Measurements from ENCODE around the gene ABCC3.
"Not testable (repeated sequence)": the region's sequence is repeated elsewhere in the genome, so short reads cannot be mapped to it uniquely, and the experiment has no call there.

The ABCC3 gene

DNA sequence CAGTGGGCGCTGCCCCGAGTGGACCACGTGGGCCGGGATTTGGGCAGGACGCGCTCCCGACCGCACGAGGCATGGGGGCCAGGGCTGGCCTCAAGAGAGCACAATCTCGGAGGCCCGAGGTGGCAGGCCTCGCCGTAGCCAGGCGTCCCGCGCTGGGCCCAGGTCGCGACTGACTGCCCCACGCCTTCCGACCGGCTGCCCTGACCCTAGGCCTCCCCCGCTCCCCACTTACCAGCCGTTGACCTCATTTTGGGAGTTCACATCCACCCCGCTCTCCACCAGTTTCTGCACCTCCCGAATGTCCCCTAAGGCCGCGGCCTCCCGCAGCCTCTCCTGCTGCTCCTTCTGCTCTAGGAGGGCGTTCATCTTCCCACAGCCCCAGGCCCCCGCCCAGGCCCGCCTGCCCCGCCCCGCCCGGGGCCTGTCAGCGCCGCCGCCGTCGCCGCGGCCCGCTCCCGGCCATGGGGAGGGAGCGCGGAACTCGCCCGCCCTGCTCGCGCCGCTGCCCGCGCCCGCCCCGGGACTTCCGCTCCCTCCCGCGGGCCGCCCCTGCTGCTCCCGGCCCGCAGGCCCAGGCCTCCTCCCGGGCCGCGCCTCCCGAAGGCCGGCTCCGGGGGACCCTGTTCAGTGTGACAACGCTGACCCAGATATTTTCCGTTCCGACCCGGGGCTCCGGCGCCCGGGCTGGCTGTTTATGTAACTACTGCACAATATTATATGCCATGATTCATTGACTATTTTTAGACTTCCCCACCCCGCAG, 72.8 kb downstream of the ABCC3 start, which contains the start of gene ANKRD40:
ANKRD40 (minus strand) TSS at position 626 of the 761 bp plus-strand sequence; CDS start at position 366, 260 bp downstream.
- peak; percentile 84 for DNase-seq (ENCODE audit: low read depth)

DNA sequence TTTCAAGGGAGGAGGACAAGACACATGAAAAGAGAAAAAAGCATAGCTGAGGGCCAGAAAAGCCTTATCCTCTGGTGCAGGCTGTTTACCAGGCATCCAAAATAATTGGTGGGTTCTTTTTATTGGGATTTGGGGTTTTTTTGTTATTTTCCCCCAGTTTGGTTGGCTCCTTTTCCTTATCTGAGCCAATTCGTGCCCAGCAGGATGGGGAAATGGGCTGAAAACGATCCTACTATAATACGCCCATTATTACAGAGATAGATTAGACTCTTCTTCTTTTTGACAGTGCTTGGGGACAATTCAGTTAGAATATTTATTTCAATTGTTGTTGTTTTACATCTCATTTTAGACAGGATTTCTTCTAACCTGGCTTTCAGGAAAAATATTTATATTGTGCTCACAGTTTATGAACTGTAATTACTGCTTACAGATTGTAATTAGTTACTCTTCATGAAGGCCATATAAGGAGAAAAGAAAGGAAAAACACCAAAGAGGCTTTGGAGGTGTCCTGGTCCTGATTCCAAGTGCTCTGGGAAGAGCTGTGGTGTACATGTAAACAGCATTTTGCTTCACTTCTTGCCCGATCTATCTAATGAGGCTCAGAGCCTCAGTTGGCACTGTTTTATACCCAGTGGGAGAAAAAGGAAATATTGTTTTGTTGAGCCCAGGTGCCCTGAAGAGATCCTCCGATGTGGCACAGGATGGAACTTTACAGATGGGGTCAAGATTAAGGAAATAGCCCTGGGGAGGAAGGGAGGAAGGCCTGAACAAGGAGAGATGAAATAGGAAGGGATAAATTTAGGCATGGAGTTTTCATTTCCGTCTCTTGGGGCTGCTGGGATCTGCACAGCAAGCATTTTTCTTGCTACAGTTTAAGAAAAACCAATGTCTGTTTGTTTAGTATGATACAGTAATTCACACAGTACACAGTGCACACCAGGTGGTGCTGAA, 73.6 kb downstream of the ABCC3 start:
- no peak for DNase-seq (ENCODE audit: low read depth)

DNA sequence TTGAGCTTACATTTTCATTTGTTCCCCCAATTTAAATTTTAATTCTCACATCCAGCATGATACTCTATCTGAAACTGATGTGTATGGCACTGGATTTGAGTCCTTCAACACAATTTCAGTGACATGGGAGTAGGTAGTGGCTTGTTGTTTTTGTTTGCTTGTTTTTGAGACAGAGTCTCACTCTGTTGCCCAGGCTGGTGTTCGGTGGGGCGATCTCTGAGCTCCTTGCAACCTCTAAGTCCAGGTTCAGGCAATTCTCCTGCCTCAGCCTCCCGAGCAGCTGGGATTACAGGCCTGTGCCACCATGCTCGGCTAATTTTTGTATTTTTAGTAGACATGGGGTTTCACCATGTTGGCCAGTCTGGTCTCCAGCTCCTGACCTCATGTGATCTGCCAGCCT, 74.4 kb downstream of the ABCC3 start:
- DNase-seq (ENCODE audit: low read depth) = not testable (repeated sequence)

DNA sequence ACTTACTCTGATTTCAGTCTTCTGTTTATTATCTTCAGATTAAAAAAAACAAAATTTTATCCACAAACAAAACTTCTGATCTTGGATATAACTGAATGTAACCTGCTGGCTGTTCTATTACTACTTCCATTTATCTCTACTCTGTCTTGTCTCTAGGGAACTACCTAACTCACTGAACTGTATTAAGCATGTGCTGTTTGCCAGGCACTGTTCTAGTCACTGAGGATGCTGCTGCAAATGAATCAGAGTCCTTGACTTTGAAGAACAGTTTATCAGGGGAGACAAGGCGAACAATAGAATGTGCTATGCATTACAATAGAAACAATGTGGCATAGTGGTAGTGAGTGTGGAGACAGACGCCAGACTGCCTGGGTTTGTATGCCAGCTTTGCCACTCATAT, 75.3 kb downstream of the ABCC3 start:
- DNase-seq (ENCODE audit: low read depth) = no peak

DNA sequence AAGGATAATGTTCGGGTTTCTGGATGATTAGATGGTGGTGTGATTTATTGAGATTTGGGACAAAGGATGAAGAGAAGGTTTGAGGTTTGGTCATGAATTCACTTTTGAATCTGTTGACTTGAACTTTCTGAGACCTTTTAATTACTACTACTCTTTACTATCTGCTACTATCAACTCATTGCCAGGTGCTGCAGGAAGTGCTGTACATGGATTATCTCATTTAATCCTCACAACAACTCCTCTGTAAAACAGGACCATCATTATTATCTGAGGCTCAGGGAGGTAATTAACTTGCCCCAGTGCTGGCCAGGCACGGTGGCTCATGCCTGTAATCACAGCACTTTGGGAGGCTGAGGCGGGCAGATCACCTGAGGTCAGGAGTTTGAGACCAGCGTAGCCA, 76.0 kb downstream of the ABCC3 start:
- DNase-seq (ENCODE audit: low read depth) = no peak

DNA sequence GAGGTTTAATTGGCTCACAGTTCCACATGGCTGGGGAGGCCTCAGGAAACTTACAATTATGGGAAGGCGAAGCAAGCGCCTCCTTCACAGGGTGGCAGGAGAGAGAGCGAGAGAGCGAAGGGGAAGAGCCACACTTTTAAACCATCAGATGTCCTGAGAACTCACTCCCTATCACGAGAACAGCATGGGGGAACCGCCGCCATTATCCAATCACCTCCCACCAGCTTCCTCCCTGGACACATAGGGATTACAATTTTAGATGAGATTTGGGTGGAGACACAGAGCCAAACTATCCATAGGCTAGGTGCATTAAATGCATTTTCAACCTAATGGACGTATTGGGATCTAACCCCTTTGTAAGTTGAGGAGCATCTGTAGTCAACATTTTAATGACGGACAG, 78.0 kb downstream of the ABCC3 start:
- DNase-seq (ENCODE audit: low read depth) = no peak

DNA sequence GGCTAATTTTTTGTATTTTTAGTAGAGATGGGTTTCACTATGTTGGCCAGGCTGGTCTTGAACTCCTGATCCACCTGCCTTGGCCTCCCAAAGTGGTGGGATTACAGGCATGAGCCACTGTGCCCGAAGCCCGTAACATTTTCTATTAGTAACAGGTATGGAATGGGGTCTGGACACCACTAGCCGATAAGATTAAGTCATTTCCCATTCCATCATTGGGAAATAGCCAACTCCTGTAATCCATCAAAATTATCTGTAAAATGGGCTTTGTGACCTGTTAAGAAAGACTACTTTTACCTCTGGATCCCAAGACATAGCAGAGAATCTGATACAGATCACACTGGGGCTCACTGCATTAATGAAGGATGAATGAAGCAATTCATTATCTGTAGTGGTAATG, 80.8 kb downstream of the ABCC3 start:
- DNase-seq (ENCODE audit: low read depth) = no peak

DNA sequence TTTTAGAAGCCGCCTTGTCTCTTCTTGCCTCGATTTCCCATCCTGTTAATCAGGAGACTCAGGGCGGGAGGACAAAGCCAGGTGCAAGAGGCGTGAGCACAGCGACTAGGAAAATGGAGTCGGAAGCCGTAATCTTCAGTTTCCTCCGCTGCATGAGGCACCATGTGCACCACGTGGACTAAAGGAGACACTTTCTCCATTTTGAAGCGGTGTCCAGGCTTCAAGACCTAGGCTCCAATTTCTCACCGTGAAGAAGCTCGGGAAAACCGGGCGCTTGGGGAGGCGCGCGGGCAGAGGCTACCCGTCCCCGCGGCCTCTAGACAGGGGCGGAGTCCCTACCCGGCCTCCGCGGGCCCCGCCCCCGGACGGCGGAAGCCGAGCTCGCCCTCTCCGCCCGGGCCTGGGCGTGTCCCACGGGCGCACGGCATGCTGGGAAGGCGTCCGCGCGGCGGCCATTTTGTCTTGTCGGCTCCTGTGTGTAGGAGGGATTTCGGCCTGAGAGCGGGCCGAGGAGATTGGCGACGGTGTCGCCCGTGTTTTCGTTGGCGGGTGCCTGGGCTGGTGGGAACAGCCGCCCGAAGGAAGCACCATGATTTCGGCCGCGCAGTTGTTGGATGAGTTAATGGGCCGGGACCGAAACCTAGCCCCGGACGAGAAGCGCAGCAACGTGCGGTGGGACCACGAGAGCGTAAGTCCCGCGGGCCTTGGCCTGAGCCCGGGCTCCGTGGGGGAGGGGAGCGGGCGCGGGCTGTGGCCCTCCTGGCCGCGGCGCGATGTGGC, 84.7 kb downstream of the ABCC3 start, which contains the start of gene LUC7L3:
LUC7L3 (plus strand) TSS at position 460 of the 780 bp plus-strand sequence; CDS start at position 590, 130 bp downstream.
- DNase-seq (ENCODE audit: low read depth) = peak; percentile 85

DNA sequence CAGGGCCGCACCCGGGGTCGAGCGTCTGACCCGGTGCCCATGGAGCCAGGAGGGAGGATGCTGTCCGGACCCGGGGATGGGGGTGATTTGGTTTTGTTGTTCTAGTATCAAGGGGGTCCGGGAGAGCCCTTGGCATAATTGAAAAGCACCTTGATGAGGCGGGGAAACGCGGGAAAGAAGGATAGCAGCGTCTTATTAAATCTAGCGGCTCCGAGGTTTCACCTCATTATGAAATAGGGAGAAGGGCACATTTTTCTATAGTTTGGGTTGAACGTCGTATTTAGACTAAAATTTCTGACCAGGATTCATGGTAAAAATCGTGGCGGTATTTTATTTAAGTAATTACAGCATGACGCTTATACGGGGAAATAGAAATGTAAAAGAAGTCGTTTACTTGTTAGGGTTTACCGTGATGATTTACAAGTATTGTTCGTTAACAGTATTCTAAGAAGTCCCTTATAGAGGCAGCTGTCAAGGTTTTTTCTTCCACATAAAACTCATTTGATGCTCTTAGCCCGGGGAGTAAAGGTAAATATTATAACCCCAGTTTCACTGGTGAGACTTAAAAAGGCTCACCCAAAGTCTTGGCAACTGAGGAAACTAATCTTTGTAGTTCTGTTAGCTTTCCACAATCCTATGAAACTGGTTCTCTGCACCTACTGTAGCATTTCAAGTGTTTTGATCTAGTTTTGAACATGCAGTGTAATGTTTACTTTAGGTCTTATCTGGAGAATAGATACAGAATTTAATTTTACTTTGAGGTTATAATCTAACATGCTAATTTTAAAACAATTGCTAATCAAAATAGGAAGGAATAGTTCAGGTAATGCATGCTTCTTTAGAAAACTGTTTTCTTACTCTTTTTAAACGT, 85.5 kb downstream of the ABCC3 start:
- no peak for DNase-seq (ENCODE audit: low read depth)

DNA sequence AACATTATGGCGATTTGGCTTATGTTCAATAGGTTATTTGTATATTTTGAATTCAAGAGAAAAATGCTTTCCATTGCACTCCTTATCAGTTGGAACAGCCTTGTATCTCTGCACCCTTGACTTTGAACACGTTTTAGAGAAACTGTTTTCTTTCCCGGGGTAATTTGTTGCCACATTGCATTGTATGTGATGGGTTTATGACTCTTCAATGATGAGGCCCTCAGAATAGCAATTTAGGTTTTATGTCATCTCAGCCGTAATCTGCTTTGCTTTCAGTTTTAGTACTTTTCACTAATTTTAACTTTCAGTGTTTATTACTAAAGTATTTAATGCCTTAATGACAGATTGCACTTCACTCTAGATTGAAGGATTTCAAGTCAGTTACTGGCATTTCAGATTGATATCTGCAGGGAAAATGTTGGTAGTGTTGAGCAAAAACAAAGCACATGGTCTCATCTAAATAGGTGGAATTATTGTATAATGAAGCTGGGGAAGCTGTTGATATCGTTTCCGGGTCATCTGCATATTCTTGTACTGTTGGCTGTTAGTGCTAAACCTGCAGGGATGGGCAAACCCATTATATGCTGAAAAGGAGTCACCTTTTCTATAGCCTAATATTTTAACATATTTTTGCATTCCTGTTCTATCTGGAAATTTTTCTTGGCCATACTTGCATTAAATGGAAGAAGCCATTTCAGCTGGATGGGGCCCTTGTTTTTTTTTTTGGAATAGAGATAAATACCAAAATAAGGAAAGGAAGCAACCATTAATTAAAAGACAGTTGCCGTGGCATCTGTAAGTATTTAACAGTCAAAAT, 86.7 kb downstream of the ABCC3 start:
- no peak for DNase-seq (ENCODE audit: low read depth)

DNA sequence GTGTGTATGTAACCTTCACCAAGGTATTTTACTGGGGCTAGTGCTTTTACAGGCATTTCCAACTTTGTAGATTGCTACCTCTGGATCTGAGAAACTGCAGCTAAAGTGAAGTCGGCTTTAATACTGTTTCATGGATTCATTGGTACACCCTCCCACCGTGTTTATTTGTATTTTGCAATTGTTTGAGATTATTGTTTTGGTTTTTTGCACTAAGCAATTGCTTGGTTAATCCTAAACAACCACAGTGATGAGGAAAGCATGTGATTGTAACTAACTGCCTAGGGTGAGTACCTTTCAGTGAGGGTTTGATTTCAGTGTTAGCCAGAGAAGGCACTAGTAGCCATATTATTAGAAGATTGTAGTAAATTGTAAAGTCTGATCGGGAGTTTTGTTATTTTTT, 88.1 kb downstream of the ABCC3 start:
- no peak for DNase-seq (ENCODE audit: low read depth)

DNA sequence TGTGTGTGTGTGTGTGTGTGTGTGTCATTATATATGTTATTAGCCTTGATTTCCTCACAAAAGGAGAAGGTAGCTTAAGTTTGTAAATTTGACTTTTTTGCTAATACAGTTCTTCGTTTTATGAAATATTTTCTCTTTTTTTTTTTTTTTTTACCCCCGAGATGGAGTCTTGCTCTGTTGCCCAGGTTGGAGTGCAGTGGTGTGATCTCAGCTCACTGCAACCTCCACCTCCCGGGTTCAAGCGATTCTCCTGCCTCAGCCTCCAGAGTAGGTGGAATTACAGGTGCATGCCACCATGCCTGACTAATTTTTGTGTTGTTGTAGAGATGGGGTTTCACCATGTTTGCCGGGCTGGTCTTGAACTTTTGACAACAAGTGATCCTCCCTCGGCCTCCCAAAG, 89.9 kb downstream of the ABCC3 start:
- not testable (repeated sequence) for DNase-seq (ENCODE audit: low read depth)

DNA sequence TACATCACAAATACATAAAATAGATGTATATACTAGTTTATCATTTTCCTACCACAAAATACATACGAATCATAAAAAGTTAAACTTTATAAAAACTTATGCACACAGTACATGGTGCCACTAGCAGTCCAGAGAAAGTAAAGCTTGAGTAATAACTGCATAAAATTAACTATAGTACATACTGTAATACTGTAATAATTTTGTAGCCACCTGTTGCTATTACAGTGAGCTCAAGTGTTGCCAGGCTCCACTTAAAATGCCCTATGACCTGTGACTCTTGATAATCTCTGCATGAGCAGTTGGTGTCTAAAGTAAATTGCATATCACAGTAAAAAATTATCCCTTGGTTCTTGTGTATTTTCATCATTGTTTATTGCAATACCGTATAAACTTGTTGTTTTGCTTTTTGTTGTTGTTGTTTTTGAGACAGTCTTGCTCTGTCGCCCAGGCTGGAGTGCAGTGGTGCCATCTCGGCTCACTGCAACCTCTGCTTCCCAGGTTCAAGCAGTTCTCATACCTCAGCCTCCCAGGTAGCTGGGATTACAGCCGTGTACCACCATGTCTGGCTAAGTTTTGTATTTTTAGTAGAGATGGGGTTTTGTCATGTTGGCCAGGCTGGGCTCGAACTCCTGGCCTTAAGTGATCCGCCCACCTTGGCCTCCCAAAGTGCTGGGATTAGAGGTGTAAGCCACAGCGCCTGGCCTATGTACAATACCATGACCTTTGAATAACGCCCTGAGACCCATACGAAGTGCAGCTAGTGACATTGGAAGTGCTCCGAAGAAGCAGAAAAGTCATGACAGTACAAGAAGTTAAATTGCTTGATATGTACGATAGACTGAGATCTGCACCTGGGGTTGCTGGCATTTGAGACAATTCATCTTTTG, 91.3 kb downstream of the ABCC3 start:
- no peak for DNase-seq (ENCODE audit: low read depth)

DNA sequence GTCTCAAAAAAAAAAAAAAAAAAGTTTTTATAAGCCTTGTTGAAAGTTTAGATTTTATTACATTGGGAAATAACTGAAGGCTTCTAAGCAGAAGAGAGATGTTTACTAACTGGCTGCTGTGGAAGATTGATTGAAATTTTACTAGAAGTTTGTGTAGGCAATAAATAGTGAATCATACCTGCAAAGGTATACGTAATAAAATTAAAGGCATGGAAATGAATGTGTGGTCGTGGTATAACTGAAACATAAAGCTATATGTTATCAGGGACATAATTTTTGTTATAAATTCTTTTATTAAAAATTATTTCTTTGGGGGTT, 93.4 kb downstream of the ABCC3 start:
- DNase-seq (ENCODE audit: low read depth) = no peak

DNA sequence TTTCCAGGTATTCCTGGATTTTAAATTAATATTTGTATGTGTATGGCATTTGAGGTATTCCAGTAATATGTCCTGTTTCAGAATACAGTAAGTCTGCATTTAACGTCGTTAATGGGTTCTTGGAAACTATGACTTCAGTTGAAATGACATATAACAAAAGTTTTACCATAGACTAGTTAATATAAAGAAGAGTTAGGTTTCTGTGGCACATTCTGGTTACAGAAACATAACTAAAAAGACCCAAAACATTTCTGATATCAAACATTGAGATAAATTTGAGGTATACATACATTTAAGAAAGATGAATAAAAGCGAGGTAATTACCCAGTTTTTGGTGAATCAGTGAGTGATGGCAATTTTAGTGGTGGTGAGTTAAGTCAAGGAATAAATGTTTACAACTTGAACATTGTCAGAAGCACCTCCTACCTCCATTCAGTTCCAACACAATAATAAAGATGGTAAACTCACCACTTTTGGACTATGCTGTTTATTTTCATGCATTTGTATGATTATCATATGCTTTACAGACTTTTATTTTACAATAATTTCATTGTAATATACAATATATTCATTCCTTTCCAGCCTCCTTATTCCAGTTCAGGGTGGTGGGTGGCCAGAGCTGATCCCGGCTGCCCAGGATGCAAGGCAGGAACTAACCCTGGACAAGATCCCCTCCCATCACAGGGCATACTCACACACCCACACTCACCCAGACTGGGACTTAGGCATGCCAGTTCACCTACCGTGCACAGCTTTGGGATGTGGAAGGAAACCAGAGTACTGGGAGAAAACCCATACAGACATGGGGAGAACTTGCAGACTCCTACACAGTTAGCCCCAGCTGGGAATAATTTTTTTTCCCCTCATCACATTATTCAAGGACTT, 94.4 kb downstream of the ABCC3 start:
- no peak for DNase-seq (ENCODE audit: low read depth)

DNA sequence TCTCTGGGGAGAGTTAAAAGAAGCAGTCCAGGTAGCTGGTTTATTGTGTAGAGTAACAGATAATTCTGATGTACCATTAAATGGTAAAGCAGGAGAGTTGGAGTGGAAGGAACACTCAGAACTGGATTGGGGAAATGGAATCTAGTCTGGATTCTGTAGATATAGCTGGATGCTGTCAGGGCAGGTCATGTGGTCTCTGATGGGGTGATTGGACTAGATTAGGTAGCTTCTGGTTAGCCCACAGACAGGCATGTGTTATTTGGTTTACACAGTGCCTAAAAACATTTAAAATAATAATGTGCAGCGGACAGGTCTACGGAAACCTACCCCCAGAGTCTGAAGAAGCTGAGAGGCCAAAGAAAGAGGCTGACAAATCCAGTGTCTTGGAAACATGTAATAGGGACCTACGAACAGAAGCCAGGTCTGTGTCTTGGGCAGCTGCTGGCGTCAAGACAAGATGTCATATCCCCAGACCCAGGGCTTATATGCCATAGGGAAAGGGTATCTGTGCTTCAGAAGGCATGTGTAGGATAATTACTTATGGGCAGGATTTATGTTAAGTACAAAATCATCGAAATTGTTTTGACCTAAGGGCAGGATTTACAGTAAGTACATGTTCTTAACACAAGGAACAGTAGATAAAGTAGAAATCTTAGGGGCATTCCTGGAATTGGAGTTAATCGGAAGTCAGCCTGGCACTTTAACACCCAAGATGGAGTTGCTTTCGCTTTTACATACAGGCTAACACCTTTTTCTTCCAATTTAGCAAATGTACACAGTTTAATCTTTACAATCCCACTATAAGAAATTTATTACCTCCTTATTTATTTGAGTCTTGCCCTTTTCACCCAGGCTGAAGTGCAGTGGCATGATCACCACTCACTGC, 97.1 kb downstream of the ABCC3 start:
- DNase-seq (ENCODE audit: low read depth) = no peak

DNA sequence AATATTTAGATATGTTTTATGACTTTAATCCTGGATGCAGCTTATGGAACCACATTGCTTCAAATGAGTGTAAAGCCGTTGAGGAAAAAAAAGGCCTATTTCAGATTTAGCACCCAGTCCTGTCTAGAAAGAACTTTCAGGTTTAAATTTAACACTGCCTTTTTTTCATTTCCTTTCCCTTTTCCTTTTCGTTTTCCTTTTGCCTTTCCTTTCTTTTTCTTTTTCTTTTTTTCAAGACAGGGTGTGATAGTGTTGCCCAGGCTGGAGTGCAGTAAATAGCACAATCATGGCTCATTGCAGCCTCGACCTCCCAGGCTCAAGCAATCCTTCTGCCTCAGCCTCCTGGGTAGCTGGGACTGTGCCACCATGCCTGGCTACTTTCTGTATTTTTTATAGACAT, 100.6 kb downstream of the ABCC3 start:
- DNase-seq (ENCODE audit: low read depth) = no peak
